ENCODE data around the gene DROSHA. TPM values are rescaled to one million over a fixed set of nuclear protein-coding genes. Genes with fewer than 3 reads are reported as not detected.

The DROSHA gene
- polyA plus RNA-seq, 1 donor (not counting 4 experiments of a cell fraction or from before 2014, with no cell fraction given) = 39.9 TPM

GRCh38 chr5:31495336-31495735, 36.6 kb downstream of the DROSHA start:
- Histone ChIP-seq H3K9ac (ENCODE audit: control insufficient read depth, extremely low read depth, insufficient read depth, low read length) (no peak overlapping the region), H3K9me3 (ENCODE audit: control insufficient read depth, low read depth, low read length) (no peaks in the 10 kb centered on the region), H3K4me3 (ENCODE audit: control insufficient read depth in 2 of 3, extremely low read depth in 1 of 3, insufficient read depth in 2 of 3, low read depth in 1 of 3, low read length in 3 of 3) (no peak overlapping the region), H3K36me3 (ENCODE audit: control insufficient read depth in 2 of 2, extremely low read depth in 1 of 2, insufficient read depth in 2 of 2, low read length in 2 of 2) (peaks cover 27 to 29% of the 10 kb centered on the region in 2 experiments), H2AFZ (ENCODE audit: control insufficient read depth, low read length) (no peak overlapping the region), H4K20me1 (ENCODE audit: control insufficient read depth, extremely low read depth, insufficient read depth, low read length) (no peaks in the 10 kb centered on the region), H3K4me2 (ENCODE audit: control insufficient read depth, extremely low read depth, insufficient read depth, low read depth, low read length) (no peak overlapping the region), H3K4me1 (ENCODE audit: control insufficient read depth, extremely low read depth, insufficient read depth, low read length) (no peaks in the 10 kb centered on the region), H3K27me3 (ENCODE audit: control insufficient read depth, extremely low read depth, insufficient read depth, low read length) (no peaks in the 10 kb centered on the region), H3K27ac (ENCODE audit: control insufficient read depth, insufficient read depth, low read length) (no peak overlapping the region), H3K9me1 (ENCODE audit: control insufficient read depth, extremely low read depth, insufficient read depth, low read length) (peaks cover 2% of the 10 kb centered on the region), H3K79me2 (ENCODE audit: control insufficient read depth, insufficient read depth, low read length) (no peaks in the 10 kb centered on the region)
- no peak for DNase-seq (ENCODE audit: low read depth, low spot score)
- no peak for TF ChIP-seq CTCF (optimal IDR thresholded peaks at IDR 0.05 in 1 of 3, IDR thresholded peaks at IDR 0.05 in 1 of 3, conservative IDR thresholded peaks at IDR 0.05 in 1 of 3; ENCODE audit: extremely low read depth in 1 of 3, insufficient read depth in 2 of 3, low read length in 3 of 3)
- TF ChIP-seq EZH2 (IDR thresholded peaks at IDR 0.05; ENCODE audit: low read length) = no peak
- dilution Hi-C loops (cut with MboI; ENCODE audit: extremely low pct_ligation_motif_present, low sequenced_read_pairs) = no loop called here
- FAIRE-seq = no peak

- no peak overlapping the region for H3K4me2 ChIP-seq (ENCODE audit: control insufficient read depth, extremely low read depth, insufficient read depth, low read depth, low read length)
- no peak overlapping the region for H2AFZ ChIP-seq (ENCODE audit: control insufficient read depth, low read length)
- TF ChIP-seq CTCF (optimal IDR thresholded peaks at IDR 0.05 in 1 of 3, IDR thresholded peaks at IDR 0.05 in 1 of 3, conservative IDR thresholded peaks at IDR 0.05 in 1 of 3; ENCODE audit: extremely low read depth in 1 of 3, insufficient read depth in 2 of 3, low read length in 3 of 3) (no peak), EZH2 (IDR thresholded peaks at IDR 0.05; ENCODE audit: low read length) (no peak)
- dilution Hi-C loops (cut with MboI; ENCODE audit: extremely low pct_ligation_motif_present, low sequenced_read_pairs) = no loop called here
- no peaks in the 10 kb centered on the region for H3K79me2 ChIP-seq (ENCODE audit: control insufficient read depth, insufficient read depth, low read length)
- no peaks in the 10 kb centered on the region for H3K4me1 ChIP-seq (ENCODE audit: control insufficient read depth, extremely low read depth, insufficient read depth, low read length)
- H3K27ac ChIP-seq (ENCODE audit: control insufficient read depth, insufficient read depth, low read length) = no peak overlapping the region
- DNase-seq (ENCODE audit: low read depth, low spot score) (no peak), FAIRE-seq (no peak)
- no peak overlapping the region for H3K9ac ChIP-seq (ENCODE audit: control insufficient read depth, extremely low read depth, insufficient read depth, low read length)
- no peaks in the 10 kb centered on the region for H3K27me3 ChIP-seq (ENCODE audit: control insufficient read depth, extremely low read depth, insufficient read depth, low read length)
- H3K9me3 ChIP-seq (ENCODE audit: control insufficient read depth, low read depth, low read length) = no peaks in the 10 kb centered on the region
- no peak overlapping the region for H3K4me3 ChIP-seq (ENCODE audit: control insufficient read depth in 2 of 3, extremely low read depth in 1 of 3, insufficient read depth in 2 of 3, low read depth in 1 of 3, low read length in 3 of 3)
- peaks cover 24 to 37% of the 10 kb centered on the region in 2 experiments for H3K36me3 ChIP-seq (ENCODE audit: control insufficient read depth in 2 of 2, extremely low read depth in 1 of 2, insufficient read depth in 2 of 2, low read length in 2 of 2)
- H4K20me1 ChIP-seq (ENCODE audit: control insufficient read depth, extremely low read depth, insufficient read depth, low read length) = no peaks in the 10 kb centered on the region
- peaks cover 2% of the 10 kb centered on the region for H3K9me1 ChIP-seq (ENCODE audit: control insufficient read depth, extremely low read depth, insufficient read depth, low read length)
Measured at GRCh38 chr5:31492869-31493268, 39.0 kb downstream of the DROSHA start.

All from keratinocyte (primary cell).